Lung microvascular endothelial cell (primary cell): ENCODE data around the gene IL1RAPL1. TPM values are rescaled to one million over a fixed set of nuclear protein-coding genes. Genes with fewer than 3 reads are reported as not detected.

Experiments
- DNase-seq, 2 donors: peaks; one replicate each; pipeline versions ENCODE4 v3.0.0 to v3.0.0-alpha.2; 2010; ENCODE audit warnings: low read depth in 2 of 2
- total RNA-seq: library from RNA; depleted of rRNA; stranded (reverse); fragments of >200 nt; gene quantifications from 2 replicates; pipeline ENCODE4 v1.2.1, GENCODE V29; 2014

IL1RAPL1 gene
- total RNA-seq, 1 donor from 2014 or later = not detected

- no peak for DNase-seq
Measured at GRCh38 chrX:29869837-29870236, 1282.6 kb downstream of the IL1RAPL1 start.

GRCh38 chrX:29870608-29871007 is 1283.4 kb downstream of the IL1RAPL1 start:
- no peak for DNase-seq

- DNase-seq = no peak
Measured at GRCh38 chrX:29872831-29873230, 1285.6 kb downstream of the IL1RAPL1 start.

- no peak for DNase-seq
Measured at GRCh38 chrX:29876733-29877132, 1289.5 kb downstream of the IL1RAPL1 start.

- no peak for DNase-seq
Measured at GRCh38 chrX:29880977-29881376, 1293.7 kb downstream of the IL1RAPL1 start.

- no peak for DNase-seq
Measured at GRCh38 chrX:29890004-29890403, 1302.8 kb downstream of the IL1RAPL1 start.

- no peak for DNase-seq
Measured at GRCh38 chrX:29890646-29891200, 1303.5 kb downstream of the IL1RAPL1 start.

GRCh38 chrX:29902004-29902403 is 1314.8 kb downstream of the IL1RAPL1 start:
- no peak for DNase-seq

GRCh38 chrX:29903360-29903759 is 1316.1 kb downstream of the IL1RAPL1 start:
- peak; percentile 1 to 6 for DNase-seq

GRCh38 chrX:29911673-29912072 is 1324.4 kb downstream of the IL1RAPL1 start:
- peak; percentile 6 to 8 for DNase-seq

- no peak for DNase-seq
Measured at GRCh38 chrX:29913647-29914046, 1326.4 kb downstream of the IL1RAPL1 start.

- no peak for DNase-seq
Measured at GRCh38 chrX:29922607-29923006, 1335.4 kb downstream of the IL1RAPL1 start.

- DNase-seq = no peak
Measured at GRCh38 chrX:29926056-29926455, 1338.8 kb downstream of the IL1RAPL1 start.

GRCh38 chrX:29926659-29927058 is 1339.4 kb downstream of the IL1RAPL1 start:
- DNase-seq = no peak

- no peak for DNase-seq
Measured at GRCh38 chrX:29935455-29935854, 1348.2 kb downstream of the IL1RAPL1 start.

GRCh38 chrX:29940750-29941149 is 1353.5 kb downstream of the IL1RAPL1 start:
- DNase-seq = no peak

- DNase-seq = peak; percentile 0 to 24
Measured at GRCh38 chrX:29941287-29941686, 1354.0 kb downstream of the IL1RAPL1 start.

GRCh38 chrX:29947225-29947624 is 1360.0 kb downstream of the IL1RAPL1 start:
- DNase-seq = no peak

- DNase-seq = peak in 1 of 2 donors; percentile 39
Measured at GRCh38 chrX:29948653-29949052, 1361.4 kb downstream of the IL1RAPL1 start.

GRCh38 chrX:29952016-29952415 is 1364.8 kb downstream of the IL1RAPL1 start:
- no peak for DNase-seq

GRCh38 chrX:29962061-29962460 is 1374.8 kb downstream of the IL1RAPL1 start:
- DNase-seq = no peak

GRCh38 chrX:29965634-29966033 is 1378.4 kb downstream of the IL1RAPL1 start:
- no peak for DNase-seq

GRCh38 chrX:29992083-29992482 is 1404.8 kb downstream of the IL1RAPL1 start:
- DNase-seq = no peak

- no peak for DNase-seq
Measured at GRCh38 chrX:30005813-30006212, 1418.6 kb downstream of the IL1RAPL1 start.
